Hair follicle dermal papilla cell (primary cell): Measurements from ENCODE around the gene EMILIN1. TPM values are rescaled to one million over a fixed set of nuclear protein-coding genes. Genes with fewer than 3 reads are reported as not detected.

Experiments used
- total RNA-seq: library from RNA; depleted of rRNA; stranded (reverse); fragments of >200 nt; gene quantifications from 2 replicates; pipeline ENCODE4 v1.2.3, GENCODE V29; 2012

Gene EMILIN1
- 147 and 151 TPM in 2 replicates for total RNA-seq

GRCh38 chr2:27078267-27079194, at the start of gene EMILIN1:
Gene EMILIN1 (plus strand): TSS chr2:27078615. CDS start chr2:27079066, 451 bp downstream.

GRCh38 chr2:27032495-27033252, 45.7 kb upstream of the EMILIN1 start, which contains the start of gene TMEM214:
Gene TMEM214 (plus strand): TSS chr2:27032965. CDS start chr2:27033016, 51 bp downstream.

GRCh38 chr2:27050996-27051901, 27.2 kb upstream of the EMILIN1 start, which contains the start of gene AGBL5:
Gene AGBL5 (plus strand): TSS chr2:27051668. CDS start chr2:27052959, 1,291 bp downstream.

GRCh38 chr2:27071277-27071989, 7.0 kb upstream of the EMILIN1 start, which contains the start of gene OST4:
Gene OST4 (minus strand): TSS chr2:27071654.

GRCh38 chr2:27086724-27087593, 8.5 kb downstream of the EMILIN1 start, which contains the start of gene KHK:
Gene KHK (plus strand): TSS chr2:27086772. CDS start chr2:27087260, 488 bp downstream.

DNA sequence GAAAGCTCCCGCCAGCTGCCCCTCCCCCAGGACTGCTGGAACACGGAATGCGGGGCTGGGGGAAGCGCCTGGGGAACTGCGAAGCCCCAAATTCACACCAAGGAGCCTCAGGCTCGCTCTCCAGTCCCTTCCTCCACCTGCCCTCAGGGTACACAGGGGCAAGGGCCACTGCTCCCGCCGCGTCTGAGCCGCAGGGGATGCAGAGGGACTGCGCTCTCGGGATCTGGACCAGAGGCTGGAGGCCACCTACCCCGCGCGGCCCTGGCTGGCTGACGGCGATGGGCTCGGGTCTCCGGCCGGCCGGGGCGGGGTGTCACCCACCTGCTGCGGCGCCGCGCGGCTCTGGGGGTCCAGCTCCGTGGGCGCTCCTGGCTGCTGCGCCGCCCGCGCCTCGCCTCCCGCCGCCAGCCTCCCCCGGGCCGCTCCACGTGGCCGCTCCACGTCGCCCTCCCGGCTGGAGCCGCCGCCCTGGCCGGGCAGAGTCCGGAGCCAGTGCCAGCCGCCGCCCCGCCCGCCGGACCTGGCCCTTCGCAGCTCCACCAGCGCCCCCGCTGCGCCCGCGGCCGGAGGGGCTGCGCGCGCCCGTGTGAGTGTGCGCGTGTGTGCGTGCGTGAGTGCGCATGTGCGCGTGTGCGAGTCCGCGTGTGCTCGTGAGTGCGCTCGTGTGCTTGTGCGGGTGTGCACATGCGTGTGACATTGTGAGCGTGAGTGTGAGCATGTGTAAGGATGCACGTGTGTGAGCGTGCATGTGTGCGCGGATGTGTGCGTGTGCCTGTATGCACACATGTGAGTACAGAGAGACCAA, 40.3 kb downstream of the EMILIN1 start, which contains the start of gene CGREF1:
CGREF1 (minus strand) TSS at position 604 of the 805 bp plus-strand sequence. CDS start 14,762 bp downstream, outside the sequence.

DNA sequence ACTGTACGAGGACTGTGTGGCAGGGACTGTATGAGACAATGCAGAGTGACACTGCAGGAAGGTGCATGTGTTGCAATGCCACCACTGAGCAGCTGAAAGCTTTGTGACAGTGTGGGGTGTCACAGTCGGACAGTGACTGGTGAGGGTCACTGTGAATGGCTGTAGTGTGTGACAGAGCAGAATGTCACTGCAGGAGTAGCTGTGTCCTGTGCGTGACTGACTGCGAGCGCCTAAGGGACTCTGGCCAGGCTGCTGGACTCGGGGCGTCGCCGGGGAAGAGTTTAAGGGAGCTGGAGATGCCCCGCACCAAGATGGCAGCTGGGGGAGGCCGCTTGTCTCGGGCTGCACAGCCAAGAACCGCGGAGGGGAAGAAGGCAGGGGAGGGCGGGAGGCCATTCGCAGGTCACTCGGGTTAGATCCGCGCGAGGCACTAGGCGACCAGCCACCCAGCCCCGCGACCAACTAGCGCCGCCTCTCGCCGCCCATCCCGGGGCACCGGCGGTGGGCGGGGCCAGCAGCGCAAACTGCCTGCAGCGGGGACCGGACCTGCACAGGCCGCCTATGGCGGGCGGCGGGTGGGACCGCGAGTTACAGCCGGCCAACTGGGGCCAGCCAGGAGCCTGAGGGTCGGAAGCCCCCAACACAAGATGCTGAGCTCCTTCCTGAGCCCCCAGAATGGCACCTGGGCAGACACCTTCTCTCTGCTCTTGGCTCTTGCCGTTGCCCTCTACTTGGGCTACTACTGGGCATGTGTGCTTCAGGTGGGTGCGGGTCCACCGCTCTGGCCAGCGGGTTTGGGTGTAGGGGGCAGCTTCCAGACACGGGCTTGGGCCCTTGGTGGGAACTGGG, 45.1 kb downstream of the EMILIN1 start, which contains the start of gene ABHD1:
ABHD1 (plus strand) TSS at position 514 of the 849 bp plus-strand sequence; CDS start at position 648, 134 bp downstream.

DNA sequence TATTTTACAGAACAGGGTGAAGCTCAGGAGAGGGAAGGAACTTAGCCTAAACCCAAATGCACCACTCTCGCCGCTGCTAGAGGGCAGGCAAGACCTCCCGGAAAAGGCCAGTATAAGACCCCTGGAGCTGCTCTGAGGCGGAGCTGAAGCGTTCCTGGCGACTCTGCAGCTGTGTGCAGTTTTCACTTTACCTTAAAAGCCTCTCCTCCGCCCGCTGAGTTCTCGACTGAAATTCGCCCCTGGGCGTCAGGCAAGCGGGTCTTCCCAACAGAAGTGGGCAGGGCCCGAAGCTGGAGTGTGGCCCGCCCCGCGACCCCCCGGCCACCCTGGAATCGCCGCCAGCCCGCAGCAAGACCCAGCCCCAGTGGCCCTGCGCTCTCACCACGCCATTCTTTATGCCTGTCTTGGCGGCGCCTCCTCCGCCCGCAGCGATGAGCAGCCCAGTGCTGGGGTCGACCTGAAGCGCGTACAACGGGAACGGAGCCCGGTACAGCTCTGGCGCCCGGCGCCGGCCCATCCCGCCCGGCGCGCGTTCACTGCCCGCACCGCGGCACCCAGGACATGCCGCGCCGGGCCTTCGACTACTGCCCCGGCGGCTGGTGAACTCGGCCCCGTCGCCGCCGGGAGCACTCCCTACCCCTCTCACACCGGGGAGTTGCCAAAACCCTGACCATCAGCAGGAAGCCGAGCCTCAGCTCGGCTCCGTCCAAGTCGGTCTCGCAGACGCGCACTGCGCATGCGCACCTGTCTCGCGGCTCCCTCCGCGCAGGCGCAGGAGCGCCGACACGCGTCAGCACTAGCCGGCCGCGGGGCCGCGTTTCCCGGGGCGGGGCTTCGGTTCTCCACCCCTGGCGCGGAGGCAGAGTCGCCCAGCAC, 55.7 kb downstream of the EMILIN1 start, which contains the start of gene PREB:
PREB (minus strand) TSS at position 732 of the 876 bp plus-strand sequence; CDS start at position 517, 215 bp downstream.

Other genes starting within 250 kb of the EMILIN1 start
- gene DPYSL5, start 230.5 kb upstream of the EMILIN1 start, total RNA-seq: not detected in 2 replicates
- 3.4 and 6.0 TPM in 2 replicates for gene MAPRE3, start 108.0 kb upstream of the EMILIN1 start, total RNA-seq
- gene TMEM214, start 45.6 kb upstream of the EMILIN1 start, total RNA-seq: 65.7 and 77.4 TPM in 2 replicates
- 28.9 and 29.5 TPM in 2 replicates for gene AGBL5, start 26.9 kb upstream of the EMILIN1 start, total RNA-seq
- 145 and 193 TPM in 2 replicates for gene OST4, start 7.0 kb upstream of the EMILIN1 start, total RNA-seq
- 0.32 and 0.36 TPM in 2 replicates for gene KHK, start 8.2 kb downstream of the EMILIN1 start, total RNA-seq
- 1.5 and 1.9 TPM in 2 replicates for gene CGREF1, start 40.5 kb downstream of the EMILIN1 start, total RNA-seq
- 0.24 TPM in 1 of 2 replicates, not detected in the other for gene ABHD1, start 45.2 kb downstream of the EMILIN1 start, total RNA-seq
- 43.2 and 45.2 TPM in 2 replicates for gene PREB, start 56.0 kb downstream of the EMILIN1 start, total RNA-seq
- not detected in 2 replicates for gene PRR30, start 60.8 kb downstream of the EMILIN1 start, total RNA-seq
- not detected in 2 replicates for gene TCF23, start 70.4 kb downstream of the EMILIN1 start, total RNA-seq
- 153 TPM in 2 replicates for gene ATRAID, start 133.4 kb downstream of the EMILIN1 start, total RNA-seq
- gene SLC5A6, start 133.7 kb downstream of the EMILIN1 start, total RNA-seq: 17.0 and 19.8 TPM in 2 replicates
- 33.2 and 44.8 TPM in 2 replicates for gene CAD, start 138.8 kb downstream of the EMILIN1 start, total RNA-seq
- not detected in 2 replicates for gene SLC30A3, start 184.4 kb downstream of the EMILIN1 start, total RNA-seq
- not detected in 2 replicates for gene DNAJC5G, start 196.8 kb downstream of the EMILIN1 start, total RNA-seq
- not detected in 2 replicates for gene TRIM54, start 203.8 kb downstream of the EMILIN1 start, total RNA-seq
- 0.81 and 0.85 TPM in 2 replicates for gene UCN, start 229.8 kb downstream of the EMILIN1 start, total RNA-seq
- gene MPV17, start 244.5 kb downstream of the EMILIN1 start, total RNA-seq: 75.6 and 80.8 TPM in 2 replicates